ENCODE results near the gene CARD9. TPM values are rescaled to one million over a fixed set of nuclear protein-coding genes. Genes with fewer than 3 reads are reported as not detected.

Gene CARD9
- total and polyA plus RNA-seq, 2 of the 8 experiments (the other 6 are each of a cell fraction or from before 2014, with no cell fraction given): 0.15 to 1.1 TPM

DNA sequence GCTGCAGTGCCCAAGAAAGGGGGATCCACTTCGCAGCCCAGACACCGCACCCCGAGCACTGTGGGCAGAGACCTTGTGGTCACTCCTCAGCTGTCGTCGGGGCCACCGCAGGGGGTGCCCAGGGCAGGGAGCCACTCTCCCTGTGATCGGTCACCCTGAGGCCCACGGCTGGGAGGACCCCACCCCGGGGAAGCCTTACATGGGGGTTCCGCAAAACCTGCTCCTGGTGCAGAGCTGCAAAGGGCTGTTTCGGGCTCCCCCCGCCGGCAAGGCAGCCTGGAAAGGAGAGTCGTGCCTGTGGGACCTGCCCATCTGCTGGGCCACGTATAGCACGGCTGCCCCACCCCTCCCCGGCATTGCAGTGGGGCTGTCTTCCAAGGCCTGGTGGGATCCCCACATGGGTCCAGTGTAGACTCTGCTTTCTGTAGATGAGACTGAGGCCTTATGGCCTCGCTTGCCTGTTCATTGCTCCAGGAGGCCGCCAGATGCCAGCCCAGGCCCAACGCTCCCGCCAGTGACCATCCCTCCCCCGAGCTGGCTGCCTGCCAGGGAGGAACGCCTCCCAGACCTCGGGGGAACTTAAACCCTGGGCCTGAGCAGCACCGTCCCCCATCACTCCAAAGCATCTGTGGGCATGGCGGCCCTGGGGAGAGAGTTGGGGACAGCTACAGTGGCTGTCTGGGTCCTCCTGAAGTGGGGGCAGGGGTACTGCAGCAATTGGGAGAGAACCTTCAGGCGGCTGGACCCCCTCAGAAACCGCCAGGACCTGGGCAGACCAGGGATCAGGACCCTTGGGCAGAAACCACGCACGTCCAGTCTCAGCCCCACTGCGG lies 8.3 kb downstream of the CARD9 start:
- Histone ChIP-seq H2BK15ac (ENCODE audit: low read length) (no peak overlapping the region), H4K20me1 (replicated peaks in 1 of 2; ENCODE audit: control insufficient read depth in 1 of 2, insufficient read depth in 2 of 2, low read length in 2 of 2) (peaks cover 3 to 7% of the 10 kb centered on the region in 2 experiments), H3K23ac (ENCODE audit: insufficient read length) (no peak overlapping the region), H3K4me2 (ENCODE audit: insufficient read depth in 1 of 2, low read depth in 2 of 2, low read length in 2 of 2) (no peak overlapping the region; a peak in 1 of 4 replicates), H3K9me3 (ENCODE audit: insufficient read depth in 2 of 2, low read depth in 1 of 2, low read length in 1 of 2) (peaks cover 0 to 3% of the 10 kb centered on the region in 2 experiments; a peak in 1 of 4 replicates), H3K79me2 (ENCODE audit: control insufficient read depth in 1 of 2, insufficient read depth in 2 of 2, low read length in 2 of 2) (no peaks in the 10 kb centered on the region), H3K4me3 (ENCODE audit: extremely low read depth in 1 of 4, insufficient read depth in 2 of 4, low read depth in 3 of 4, low read length in 4 of 4) (no peak overlapping the region), H3K27me3 (replicated peaks in 1 of 4; ENCODE audit: control insufficient read depth in 3 of 4, extremely low read depth in 1 of 4, insufficient read depth in 3 of 4, low read length in 3 of 4) (peaks cover 0 to 2% (median 0%) of the 10 kb centered on the region in 4 experiments; a peak in 2 of 7 replicates), H4K5ac (ENCODE audit: insufficient read length, low read depth, low read length) (no peak overlapping the region), H3K36me3 (ENCODE audit: control insufficient read depth in 2 of 4, insufficient read depth in 4 of 4, low read length in 3 of 4) (peaks cover 0 to 2% (median 0%) of the 10 kb centered on the region in 4 experiments; a peak in 1 of 8 replicates), H3K56ac (replicated peaks; ENCODE audit: insufficient read length, low read depth, low read length) (no peak overlapping the region), H4K8ac (ENCODE audit: extremely low read depth, insufficient read depth, low read length) (no peak overlapping the region; the same call in 1 of the 2 replicates), H2BK5ac (ENCODE audit: low read depth, low read length) (no peak overlapping the region), H2AFZ (ENCODE audit: low read length) (no peak overlapping the region), H3K23me2 (ENCODE audit: low read depth, low read length) (no peaks in the 10 kb centered on the region; the same call in 1 of the 2 replicates), H2BK120ac (replicated peaks; ENCODE audit: low read depth, low read length) (no peak overlapping the region), H3K4ac (replicated peaks; ENCODE audit: insufficient read length, low read depth, low read length) (no peak overlapping the region), H3K79me1 (ENCODE audit: low read depth, low read length) (peaks cover 3% of the 10 kb centered on the region), H2BK20ac (ENCODE audit: low read length) (no peak overlapping the region), H3K27ac (ENCODE audit: low read depth, low read length) (no peak overlapping the region; the same call in 1 of the 2 replicates), H2AK5ac (ENCODE audit: low read depth, low read length) (no peak overlapping the region), H4K91ac (replicated peaks; ENCODE audit: insufficient read length, low read length) (no peak overlapping the region), H3K9ac (replicated peaks in 1 of 4; ENCODE audit: extremely low read depth in 1 of 4, low read depth in 3 of 4, low read length in 3 of 4) (no peak overlapping the region), H3K18ac (ENCODE audit: extremely low read depth, low read length) (no peak overlapping the region; the same call in 1 of the 2 replicates), H3K14ac (ENCODE audit: insufficient read length) (no peak overlapping the region), H3K4me1 (replicated peaks in 1 of 4; ENCODE audit: control insufficient read depth in 3 of 4, insufficient read depth in 4 of 4, low read length in 3 of 4) (peaks cover 0 to 8% (median under 1%) of the 10 kb centered on the region in 4 experiments; a peak in 3 of 7 replicates), H2BK12ac (ENCODE audit: low read depth, low read length) (no peak overlapping the region)
- DNase-seq (ENCODE audit: low read depth in 1 of 2, low spot score in 2 of 2): no peak
- ChIA-PET CTCF (ENCODE audit: partially characterized antibody) (interaction anchor here (0.9 to 7.1 kb wide), 7 partner anchors 10 to 52 kb away, joined by 3 to 80 read pairs (median 7); no protein-coding TSS in a partner anchor), POLR2A (ENCODE audit: partially characterized antibody) (interaction anchor here (1.0 to 15.8 kb wide), 7 partner anchors 11 to 81 kb away, joined by 4 to 137 read pairs (median 4); partner anchors contain the start of genes CARD9 and SNAPC4)
- TF ChIP-seq BCL11A (IDR thresholded peaks at IDR 0.05; ENCODE audit: low read depth in 2 of 2, low read length in 2 of 2): no peak
- TF ChIP-seq RAD21 (IDR thresholded peaks at IDR 0.05 in 1 of 2, conservative IDR thresholded peaks at IDR 0.05 in 1 of 2; ENCODE audit: low read depth in 2 of 2, low read length in 2 of 2): no peak
- TF ChIP-seq KDM5A (IDR thresholded peaks at IDR 0.05; ENCODE audit: low read length): no peak
- TF ChIP-seq SP2 (IDR thresholded peaks at IDR 0.05; ENCODE audit: low read length): no peak
- no peak for TF ChIP-seq CREB1 (IDR thresholded peaks at IDR 0.05)
- TF ChIP-seq, protein P1, sequence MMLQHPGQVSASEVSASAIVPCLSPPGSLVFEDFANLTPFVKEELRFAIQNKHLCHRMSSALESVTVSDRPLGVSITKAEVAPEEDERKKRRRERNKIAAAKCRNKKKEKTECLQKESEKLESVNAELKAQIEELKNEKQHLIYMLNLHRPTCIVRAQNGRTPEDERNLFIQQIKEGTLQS (IDR thresholded peaks at IDR 0.05; ENCODE audit: insufficient read depth, low read depth, low read length): no peak
- TF ChIP-seq, protein P2, sequence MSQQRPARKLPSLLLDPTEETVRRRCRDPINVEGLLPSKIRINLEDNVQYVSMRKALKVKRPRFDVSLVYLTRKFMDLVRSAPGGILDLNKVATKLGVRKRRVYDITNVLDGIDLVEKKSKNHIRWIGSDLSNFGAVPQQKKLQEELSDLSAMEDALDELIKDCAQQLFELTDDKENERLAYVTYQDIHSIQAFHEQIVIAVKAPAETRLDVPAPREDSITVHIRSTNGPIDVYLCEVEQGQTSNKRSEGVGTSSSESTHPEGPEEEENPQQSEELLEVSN (IDR thresholded peaks at IDR 0.05): no peak
- no peak for TF ChIP-seq POU5F1 (IDR thresholded peaks at IDR 0.05; ENCODE audit: low read depth, low read length)
- TF ChIP-seq SIX5 (IDR thresholded peaks at IDR 0.05; ENCODE audit: low read depth, low read length): no peak
- WGBS, 2 experiments (ENCODE audit: extremely low coverage in 1 of 2, insufficient coverage in 1 of 2, insufficient read length in 1 of 2, insufficient replicate concordance in 2 of 2, low coverage in 1 of 2, low lambda C conversion rate in 2 of 2, missing lambda C conversion rate in 1 of 2): 95% methylated on average over 27 of the region's 31 CpGs; no CpG with 5 or more reads in 1 of the 2 experiments
- no peak for FAIRE-seq
